IPS-20b (cell line): ENCODE results near the gene INSRR.

ENCODE experiments used
- H3K27ac ChIP-seq: one replicate; pipeline ENCODE4 v1.5.1; 2013; ENCODE audit warnings: low read length
- H3K27me3 ChIP-seq: 2 replicates; pipeline ENCODE4 v1.6.1; 2013; ENCODE audit warnings: mild to moderate bottlenecking, low read length, inconsistent platforms; ENCODE audit not compliant: insufficient read depth
- H3K36me3 ChIP-seq: 2 replicates; pipeline ENCODE4 v1.6.1; 2013; ENCODE audit warnings: low read depth, mild to moderate bottlenecking, inconsistent platforms, low read length, moderate library complexity; ENCODE audit not compliant: insufficient read depth
- H3K4me1 ChIP-seq: 2 replicates; pipeline ENCODE4 v1.6.1; 2013; ENCODE audit warnings: mild to moderate bottlenecking, control low read depth, inconsistent platforms, low read length, moderate library complexity; ENCODE audit not compliant: insufficient read depth
- H3K4me3 ChIP-seq: 2 replicates; pipeline ENCODE4 v1.5.1; 2013; ENCODE audit warnings: mild to moderate bottlenecking, low read length, inconsistent platforms
- H3K9ac ChIP-seq: 2 replicates; pipeline ENCODE4 v1.6.1; 2013; ENCODE audit warnings: low read depth, mild to moderate bottlenecking, inconsistent platforms, low read length, moderate library complexity
- H3K9me3 ChIP-seq: 2 replicates; pipeline ENCODE4 v1.6.1; 2013; ENCODE audit warnings: mild to moderate bottlenecking, low read depth, low read length, inconsistent platforms; ENCODE audit not compliant: insufficient read depth

The INSRR gene

DNA sequence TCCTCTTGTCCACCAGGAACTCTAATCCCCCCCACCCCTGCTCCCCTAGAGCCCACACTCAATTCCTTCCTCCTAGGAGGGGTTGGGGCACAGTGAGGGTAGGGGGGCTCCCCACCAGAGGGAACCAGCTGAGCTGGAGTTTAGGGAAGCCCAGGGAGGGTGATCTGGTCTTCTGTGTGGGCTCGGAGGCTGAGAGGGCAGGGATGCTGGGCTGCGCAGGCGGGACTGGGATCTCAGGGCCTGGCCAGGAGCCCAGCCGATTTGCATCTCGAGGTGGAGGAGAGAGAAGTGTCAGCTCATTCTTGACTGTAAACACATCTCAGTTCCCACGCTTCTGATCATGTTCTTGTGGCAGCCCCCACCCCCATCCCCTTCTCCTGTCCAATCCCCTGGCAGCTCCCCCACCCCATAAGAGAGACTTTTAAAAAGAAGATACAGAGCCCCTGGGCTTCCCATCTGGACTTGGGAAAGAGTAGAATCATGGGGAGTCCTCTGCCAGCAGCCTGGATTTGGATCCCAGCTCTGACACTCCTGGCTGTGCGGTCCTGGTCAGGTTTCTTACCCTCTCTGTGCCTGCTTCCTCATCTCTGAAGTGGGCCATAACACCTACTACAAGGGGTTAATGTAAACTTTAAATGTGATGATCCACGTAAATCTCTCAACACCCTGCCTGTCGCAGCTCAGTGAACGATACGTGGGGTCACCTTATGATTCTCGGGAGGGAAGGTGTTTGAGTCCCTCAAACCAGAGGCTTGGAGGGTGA lies 41.2 kb upstream of the INSRR start:
- Histone ChIP-seq H3K36me3 (no peaks in the 10 kb centered on the region), H3K4me3 (no peak overlapping the region), H3K4me1 (peaks cover 8% of the 10 kb centered on the region; the same call in 1 of the 2 replicates), H3K9ac (no peak overlapping the region), H3K27me3 (peaks cover 22% of the 10 kb centered on the region), H3K9me3 (no peaks in the 10 kb centered on the region), H3K27ac (no peak overlapping the region)

GRCh38 chr1:156898971-156899664 lies 40.2 kb upstream of the INSRR start:
- Histone ChIP-seq H3K9ac (no peak overlapping the region), H3K4me3 (no peak overlapping the region), H3K27ac (no peak overlapping the region), H3K27me3 (peaks cover 32% of the 10 kb centered on the region), H3K4me1 (peaks cover 8% of the 10 kb centered on the region; the same call in 1 of the 2 replicates), H3K36me3 (no peaks in the 10 kb centered on the region), H3K9me3 (no peaks in the 10 kb centered on the region)

GRCh38 chr1:156898161-156898566 lies 39.2 kb upstream of the INSRR start:
- H3K36me3 ChIP-seq, result no peaks in the 10 kb centered on the region
- H3K27ac ChIP-seq, result no peak overlapping the region
- H3K4me1 ChIP-seq, result peaks cover 8% of the 10 kb centered on the region; the same call in 1 of the 2 replicates
- H3K9me3 ChIP-seq, result no peaks in the 10 kb centered on the region
- no peak overlapping the region for H3K4me3 ChIP-seq
- H3K9ac ChIP-seq, result no peak overlapping the region
- H3K27me3 ChIP-seq, result peaks cover 42% of the 10 kb centered on the region

- Histone ChIP-seq H3K4me1 (peaks cover 8% of the 10 kb centered on the region; the same call in 1 of the 2 replicates), H3K27me3 (peaks cover 51% of the 10 kb centered on the region), H3K9me3 (no peaks in the 10 kb centered on the region), H3K27ac (no peak overlapping the region), H3K9ac (no peak overlapping the region), H3K36me3 (no peaks in the 10 kb centered on the region), H3K4me3 (no peak overlapping the region)
Measured at GRCh38 chr1:156897078-156897825, 38.3 kb upstream of the INSRR start.

DNA sequence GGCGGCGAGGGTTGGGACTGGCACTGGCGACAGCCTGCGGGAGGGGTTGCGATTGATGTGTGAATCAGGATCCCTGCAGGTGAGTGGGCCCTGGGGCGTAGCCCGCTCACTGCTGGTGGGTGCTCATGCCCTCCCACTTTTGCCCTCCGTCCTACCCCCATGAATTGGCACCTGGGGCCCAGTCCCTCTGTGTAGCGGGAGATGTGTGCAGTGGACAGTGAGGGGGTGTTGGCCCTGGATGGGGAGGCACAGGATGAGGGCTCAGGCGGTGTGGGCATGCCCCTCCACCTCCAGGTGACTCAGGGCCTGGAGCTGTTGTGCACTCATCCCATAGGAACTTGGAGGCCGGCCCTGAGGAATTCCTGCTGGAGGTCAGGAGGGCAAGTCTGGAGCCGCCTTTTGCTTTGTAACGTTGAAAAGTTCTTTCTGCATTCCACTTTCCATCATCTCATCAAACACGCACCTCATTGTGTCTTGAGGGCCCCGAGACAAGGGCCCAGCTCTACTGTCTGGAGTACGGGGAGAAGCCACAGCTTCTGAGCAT lies 37.6 kb upstream of the INSRR start:
- Histone ChIP-seq H3K4me1 (peaks cover 8% of the 10 kb centered on the region; the same call in 1 of the 2 replicates), H3K27me3 (peaks cover 58% of the 10 kb centered on the region), H3K9ac (no peak overlapping the region), H3K4me3 (no peak overlapping the region), H3K36me3 (no peaks in the 10 kb centered on the region), H3K9me3 (no peaks in the 10 kb centered on the region), H3K27ac (no peak overlapping the region)

DNA sequence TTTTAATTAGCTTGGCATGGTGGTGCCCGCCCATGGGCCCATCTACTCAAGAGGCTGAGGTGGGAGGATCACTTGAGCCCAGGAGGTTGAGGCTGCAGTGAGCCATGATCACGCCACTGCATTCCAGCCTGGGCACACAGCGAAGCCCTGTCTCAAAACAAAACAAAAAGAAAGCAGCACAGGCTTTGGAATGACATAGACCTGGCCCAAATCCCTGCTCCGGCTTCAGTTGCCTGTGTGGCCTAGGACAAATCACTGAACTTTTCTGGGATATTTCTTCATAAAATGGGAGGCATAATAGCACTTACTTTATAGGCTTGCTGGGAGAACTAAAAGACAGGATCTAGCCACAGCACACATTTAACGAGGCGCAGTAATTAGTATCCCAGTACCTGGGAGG lies 37.0 kb upstream of the INSRR start:
- no peak overlapping the region for H3K9ac ChIP-seq
- H3K27ac ChIP-seq, result no peak overlapping the region
- no peaks in the 10 kb centered on the region for H3K36me3 ChIP-seq
- peaks cover 64% of the 10 kb centered on the region for H3K27me3 ChIP-seq
- H3K9me3 ChIP-seq, result no peaks in the 10 kb centered on the region
- H3K4me3 ChIP-seq, result no peak overlapping the region
- peaks cover 8% of the 10 kb centered on the region; the same call in 1 of the 2 replicates for H3K4me1 ChIP-seq

DNA sequence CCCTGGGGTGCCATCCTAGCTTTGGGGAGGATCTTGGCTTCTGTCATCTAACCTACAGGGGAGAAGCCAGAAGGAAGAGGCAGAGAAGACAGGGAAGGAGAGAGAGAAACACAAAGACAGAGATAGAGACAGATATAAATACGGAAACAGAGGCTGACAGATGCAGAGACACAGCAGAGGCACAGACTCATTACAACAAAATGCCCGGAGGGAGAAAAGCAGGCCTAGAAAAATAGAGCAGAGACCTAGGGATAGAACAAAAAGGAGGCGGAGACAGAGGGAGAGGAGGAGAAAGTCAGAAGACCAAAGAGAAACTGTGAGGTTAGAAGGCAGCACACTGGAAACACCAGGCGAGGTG lies 36.5 kb upstream of the INSRR start:
- peaks cover 69% of the 10 kb centered on the region for H3K27me3 ChIP-seq
- no peaks in the 10 kb centered on the region for H3K9me3 ChIP-seq
- H3K9ac ChIP-seq, result no peak overlapping the region
- H3K36me3 ChIP-seq, result no peaks in the 10 kb centered on the region
- H3K4me1 ChIP-seq, result peaks cover 8% of the 10 kb centered on the region; the same call in 1 of the 2 replicates
- H3K27ac ChIP-seq, result no peak overlapping the region
- no peak overlapping the region for H3K4me3 ChIP-seq

DNA sequence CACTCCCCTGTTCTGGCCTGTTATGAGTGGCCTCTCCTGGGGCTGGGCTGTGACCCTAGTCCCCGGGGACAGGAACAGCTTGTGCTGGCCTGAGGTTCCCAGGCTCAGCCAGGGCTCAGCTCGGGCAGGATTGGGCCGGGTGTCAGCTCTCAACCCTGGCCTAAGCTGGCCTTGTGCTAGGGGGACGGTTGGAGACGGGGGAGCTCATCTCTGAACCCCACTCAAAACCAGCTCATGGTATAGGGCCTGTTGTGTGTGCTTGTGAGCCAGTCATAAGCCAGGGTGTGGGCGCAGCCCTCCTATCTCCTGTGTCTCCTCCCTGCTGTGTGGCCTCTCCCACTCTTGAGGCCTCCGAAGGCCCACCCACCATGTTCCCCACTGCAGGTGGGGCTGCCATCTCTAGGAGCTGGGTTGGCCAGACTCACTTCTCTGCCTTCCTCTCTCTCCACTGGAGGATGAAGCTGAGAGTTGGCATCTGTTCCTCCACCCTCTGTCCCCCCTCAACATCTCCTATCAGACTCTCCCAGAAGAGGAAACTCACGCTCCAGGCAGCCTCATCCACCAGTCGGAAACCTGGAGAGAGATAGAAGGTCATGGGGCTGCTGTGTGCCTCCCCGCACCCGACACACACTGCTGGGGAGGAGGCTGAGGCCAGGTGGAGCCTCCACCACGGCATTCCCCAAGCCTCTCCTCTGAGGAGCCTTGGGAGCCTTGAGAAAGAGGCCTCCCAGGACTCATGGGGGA lies 36.0 kb upstream of the INSRR start:
- Histone ChIP-seq H3K27ac (no peak overlapping the region), H3K9me3 (no peaks in the 10 kb centered on the region), H3K9ac (no peak overlapping the region), H3K4me3 (no peak overlapping the region), H3K27me3 (peaks cover 72% of the 10 kb centered on the region), H3K36me3 (no peaks in the 10 kb centered on the region), H3K4me1 (peaks cover 8% of the 10 kb centered on the region; the same call in 1 of the 2 replicates)

GRCh38 chr1:156894001-156894400 lies 35.1 kb upstream of the INSRR start:
- Histone ChIP-seq H3K9me3 (no peaks in the 10 kb centered on the region), H3K4me1 (peaks cover 8% of the 10 kb centered on the region; the same call in 1 of the 2 replicates), H3K36me3 (no peaks in the 10 kb centered on the region), H3K4me3 (peak overlapping the region; percentile 49; the same call in 1 of the 2 replicates), H3K27me3 (peaks cover 71% of the 10 kb centered on the region), H3K9ac (no peak overlapping the region), H3K27ac (no peak overlapping the region)

DNA sequence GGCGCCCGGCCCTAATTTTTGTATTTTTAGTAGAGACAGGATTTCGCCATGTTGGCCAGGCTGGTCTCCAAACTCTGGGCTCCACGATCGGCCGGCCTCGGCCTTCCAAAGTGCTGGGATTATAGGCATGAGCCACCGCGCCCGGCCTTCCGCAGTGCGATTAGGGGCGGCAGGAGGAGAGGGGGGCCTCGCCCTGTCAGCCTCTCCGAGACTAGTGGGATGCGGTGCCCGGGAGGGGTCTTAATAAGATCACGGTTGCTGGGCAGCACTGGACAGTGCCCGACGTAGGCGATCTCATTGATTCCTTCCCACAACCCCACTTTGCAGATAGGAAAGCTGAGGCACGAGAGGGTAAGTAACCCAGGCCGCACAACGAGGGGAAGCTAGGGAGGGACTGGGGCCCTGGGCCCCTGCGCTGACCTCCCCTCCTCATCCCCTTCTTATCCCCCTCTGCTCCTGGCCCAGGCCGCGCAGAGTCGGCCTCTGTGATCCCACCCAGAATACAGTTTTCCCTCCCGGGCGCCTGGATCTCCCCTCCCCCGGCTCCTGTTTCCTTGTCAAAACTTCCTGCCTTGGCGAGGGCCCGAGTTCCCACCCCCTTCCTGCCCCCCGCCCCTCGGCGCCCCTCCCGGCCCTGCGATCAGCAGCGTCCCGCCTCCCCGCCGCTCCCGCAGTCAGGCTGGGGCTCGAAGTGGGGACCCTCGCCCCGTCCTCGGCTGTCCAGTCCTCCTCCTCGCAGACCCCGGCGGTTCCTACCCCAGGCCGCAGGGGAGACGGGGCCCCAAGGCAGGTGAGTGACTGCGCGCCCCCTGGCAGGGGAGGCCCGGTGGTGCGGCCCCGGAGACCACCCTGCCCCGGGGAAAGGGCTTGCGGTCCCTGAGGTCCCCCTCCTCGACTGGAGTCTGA lies 34.4 kb upstream of the INSRR start, which contains the start of gene PEAR1:
PEAR1 (plus strand) TSS at position 671 of the 906 bp plus-strand sequence. CDS start 10,209 bp downstream, outside the sequence.
- no peaks in the 10 kb centered on the region for H3K36me3 ChIP-seq
- H3K9me3 ChIP-seq, result no peaks in the 10 kb centered on the region
- H3K4me1 ChIP-seq, result peaks cover 5% of the 10 kb centered on the region; the same call in 1 of the 2 replicates
- H3K9ac ChIP-seq, result no peak within 1 kb of the TSS
- no peak within 1 kb of the TSS for H3K27ac ChIP-seq
- H3K4me3 ChIP-seq, result peak within 1 kb of the TSS; percentile 63; the same call in 1 of the 2 replicates
- H3K27me3 ChIP-seq, result peaks cover 71% of the 10 kb centered on the region
